Hindlimb muscle (tissue), 1 donor: Measurements from ENCODE around the gene TMEM203. TPM values are rescaled to one million over a fixed set of nuclear protein-coding genes. Genes with fewer than 3 reads are reported as not detected.

ENCODE experiments used
- DNase-seq: peaks from one replicate; pipeline ENCODE4 v3.0.0-alpha.2; 2013
- polyA plus RNA-seq: library from polyadenylated mRNA; unstranded; fragments of 120-200 nt; gene quantifications from one replicate; pipeline ENCODE4 v1.2.1, GENCODE V29; 2013; ENCODE audit not compliant: insufficient read length

TMEM203 gene
- polyA plus RNA-seq, 1 donor = 36.1 TPM

DNA sequence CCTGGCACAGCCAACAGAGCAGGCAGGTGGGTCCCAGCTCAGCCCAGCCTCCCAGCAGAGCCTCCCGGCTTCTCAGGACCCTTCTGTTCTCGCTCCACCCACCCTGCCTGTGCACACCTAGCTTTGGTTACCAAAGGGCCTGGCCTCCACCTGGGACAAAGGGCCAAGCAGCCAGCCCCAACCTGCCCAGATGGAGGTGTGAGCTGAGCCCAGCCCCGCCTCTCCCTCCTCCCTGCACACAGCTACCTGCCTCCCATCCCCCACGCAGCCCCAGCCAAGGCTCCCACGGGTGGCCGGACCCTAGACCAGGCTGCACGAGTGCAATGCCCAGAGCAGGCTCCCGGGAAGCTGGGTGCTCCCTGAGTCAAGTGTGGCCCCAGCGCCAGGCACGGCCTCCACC lies 10.5 kb downstream of the TMEM203 start:
- no peak for DNase-seq

DNA sequence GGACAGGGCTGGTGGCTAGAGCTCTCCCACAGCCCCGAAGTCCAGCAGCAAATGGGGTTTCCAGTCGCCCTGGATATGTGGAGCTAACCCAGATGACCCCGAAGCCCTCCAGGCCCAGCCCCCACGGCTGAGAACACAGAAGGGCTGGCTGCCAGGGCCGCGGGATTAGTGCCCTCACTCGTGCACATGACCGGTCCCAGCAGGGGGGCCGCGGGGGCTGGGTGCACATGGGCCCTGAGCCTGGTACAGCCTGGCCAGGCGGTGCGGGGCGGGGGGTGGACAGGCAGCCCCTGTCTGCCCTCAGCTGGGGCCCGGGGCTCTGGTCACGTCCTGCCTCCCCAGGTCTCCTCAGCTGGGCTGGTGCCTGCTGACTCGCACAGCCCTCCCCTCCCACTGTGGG lies 11.1 kb downstream of the TMEM203 start:
- DNase-seq = no peak

DNA sequence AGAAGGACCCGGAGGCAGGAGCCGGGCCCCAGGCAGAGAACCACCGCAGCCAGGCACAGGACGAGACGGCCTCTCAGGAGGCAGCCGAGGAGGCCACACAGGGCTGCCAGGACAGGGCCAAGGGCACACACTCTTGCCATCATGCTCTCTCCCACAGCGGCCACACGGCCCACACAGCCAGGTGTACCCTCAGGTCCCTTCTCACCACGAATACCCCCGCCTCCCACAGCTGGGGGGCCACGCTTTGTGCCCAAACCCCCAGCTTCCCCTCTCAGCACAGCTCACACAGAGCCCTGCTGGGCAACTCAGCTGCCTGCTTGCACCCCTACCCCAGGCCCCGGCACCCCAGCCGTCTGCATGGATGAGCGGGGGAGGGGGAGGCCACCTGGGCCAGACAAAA lies 11.7 kb downstream of the TMEM203 start:
- DNase-seq = no peak

DNA sequence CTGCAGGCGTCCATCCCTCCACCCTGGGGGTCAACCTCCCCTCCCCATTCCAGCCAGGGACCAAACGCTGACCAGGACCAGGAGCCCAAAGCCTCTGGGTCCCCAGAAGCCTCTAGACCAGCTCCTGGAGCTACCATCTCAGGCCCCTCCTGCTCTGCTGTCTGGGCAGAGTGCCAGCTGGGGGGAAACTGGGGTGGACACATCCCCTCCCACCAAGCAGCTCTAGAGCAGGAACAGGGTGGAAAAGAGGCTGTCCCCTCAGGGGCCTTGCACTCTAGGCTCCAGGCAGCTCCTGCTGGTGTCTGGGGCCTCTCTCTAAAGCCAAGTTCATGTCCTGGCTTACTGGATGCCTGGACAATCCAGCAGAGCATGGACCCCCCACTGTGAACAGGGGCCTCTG lies 12.6 kb downstream of the TMEM203 start:
- no peak for DNase-seq

DNA sequence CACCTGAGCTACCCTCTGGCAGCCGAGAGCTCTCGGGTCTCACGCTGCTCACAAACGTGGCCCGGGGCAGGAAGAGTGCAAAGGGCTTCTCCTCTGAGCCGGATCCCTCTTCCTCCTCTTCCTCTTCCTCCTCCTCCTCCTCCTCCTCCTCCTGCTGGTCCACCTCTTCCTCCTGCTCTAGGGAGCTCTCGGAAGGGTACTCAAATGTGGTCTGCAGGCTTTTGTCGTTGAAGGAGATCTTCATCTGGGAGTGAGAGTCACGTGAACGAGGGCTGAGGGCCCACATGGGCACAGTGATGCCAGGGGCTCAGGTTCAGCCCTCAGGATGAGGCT lies 13.0 kb downstream of the TMEM203 start:
- no peak for DNase-seq

DNA sequence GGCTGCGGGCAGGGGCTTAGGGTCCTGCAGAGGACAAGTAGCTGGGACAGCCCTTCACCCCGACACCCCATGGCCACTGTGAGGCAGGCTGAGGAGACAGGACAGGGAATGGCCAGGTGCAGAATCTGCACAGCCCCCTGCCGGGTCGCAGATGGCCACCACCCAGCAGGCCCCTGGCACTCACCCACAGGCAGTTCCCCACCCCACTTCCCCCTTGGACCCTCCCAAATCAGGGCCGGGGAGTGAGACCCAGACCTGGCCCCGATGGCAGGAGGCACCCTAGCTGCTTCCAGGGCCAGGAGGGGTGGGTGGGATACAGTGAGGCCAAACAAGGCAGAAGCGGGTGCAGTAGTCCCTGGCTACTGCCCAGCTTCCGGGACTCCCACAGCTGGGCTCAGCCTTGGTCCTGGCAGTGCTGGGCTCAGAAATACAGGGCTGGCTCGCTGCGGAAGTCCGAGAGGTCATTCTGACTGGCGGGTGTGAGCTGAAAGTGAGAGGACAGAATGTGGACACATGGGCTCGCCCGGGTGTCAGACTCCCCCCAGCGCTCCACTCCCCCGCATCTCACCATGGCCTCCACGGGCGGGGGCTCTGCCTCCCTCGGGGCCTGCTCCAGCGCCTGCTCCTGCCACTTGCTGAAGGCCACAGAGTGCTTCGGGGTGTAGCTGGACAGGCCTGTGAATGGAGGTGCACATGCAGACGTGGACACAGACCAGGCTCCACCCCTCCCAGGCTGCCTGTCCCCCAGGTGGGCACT lies 13.6 kb downstream of the TMEM203 start:
- no peak for DNase-seq

DNA sequence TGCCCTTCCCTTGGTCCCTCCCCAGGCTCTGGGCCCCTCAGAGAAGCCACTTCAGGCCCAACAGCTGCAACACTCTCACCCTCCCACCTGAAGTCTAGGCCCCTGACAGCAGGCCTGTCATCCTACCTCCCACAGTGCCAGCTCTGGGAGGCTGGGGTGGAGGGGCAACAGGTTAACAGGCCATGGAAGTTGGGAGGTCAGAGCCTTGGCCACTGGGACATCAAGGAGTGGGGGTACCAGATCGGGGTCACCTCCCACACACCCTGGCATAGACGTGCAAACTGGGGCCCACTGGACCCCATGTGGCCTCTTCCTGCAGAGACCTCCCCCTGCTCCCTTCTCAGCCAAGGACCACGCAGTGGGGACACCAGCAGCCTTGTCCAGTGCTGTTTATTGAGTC lies 14.2 kb downstream of the TMEM203 start:
- no peak for DNase-seq

DNA sequence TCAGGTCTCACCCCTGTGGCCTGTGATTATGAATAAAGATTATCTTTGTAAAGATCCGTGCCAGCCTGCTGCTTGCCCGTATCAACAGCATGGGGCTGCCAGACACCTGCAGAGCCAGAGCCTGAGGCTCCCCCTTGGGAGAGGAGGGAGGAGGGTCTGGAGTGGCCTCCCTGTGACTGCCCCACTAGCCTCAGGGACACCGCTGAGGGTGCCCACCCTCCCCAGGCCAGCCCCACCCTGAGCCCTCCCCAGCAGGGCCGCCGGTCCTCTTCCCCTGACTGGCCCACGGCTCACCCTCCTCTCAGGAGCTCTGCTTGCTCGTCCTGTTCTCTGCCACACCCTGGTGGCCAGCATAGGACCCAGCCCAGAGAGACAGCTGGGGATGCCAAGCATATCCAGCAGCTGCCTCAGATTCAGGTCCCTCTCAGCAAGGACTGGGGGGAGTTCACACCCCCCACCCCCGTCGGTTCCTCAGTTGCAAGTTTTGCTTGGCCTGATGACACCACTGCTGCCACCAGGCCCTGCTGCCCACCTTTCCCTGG lies 15.1 kb downstream of the TMEM203 start:
- no peak for DNase-seq

DNA sequence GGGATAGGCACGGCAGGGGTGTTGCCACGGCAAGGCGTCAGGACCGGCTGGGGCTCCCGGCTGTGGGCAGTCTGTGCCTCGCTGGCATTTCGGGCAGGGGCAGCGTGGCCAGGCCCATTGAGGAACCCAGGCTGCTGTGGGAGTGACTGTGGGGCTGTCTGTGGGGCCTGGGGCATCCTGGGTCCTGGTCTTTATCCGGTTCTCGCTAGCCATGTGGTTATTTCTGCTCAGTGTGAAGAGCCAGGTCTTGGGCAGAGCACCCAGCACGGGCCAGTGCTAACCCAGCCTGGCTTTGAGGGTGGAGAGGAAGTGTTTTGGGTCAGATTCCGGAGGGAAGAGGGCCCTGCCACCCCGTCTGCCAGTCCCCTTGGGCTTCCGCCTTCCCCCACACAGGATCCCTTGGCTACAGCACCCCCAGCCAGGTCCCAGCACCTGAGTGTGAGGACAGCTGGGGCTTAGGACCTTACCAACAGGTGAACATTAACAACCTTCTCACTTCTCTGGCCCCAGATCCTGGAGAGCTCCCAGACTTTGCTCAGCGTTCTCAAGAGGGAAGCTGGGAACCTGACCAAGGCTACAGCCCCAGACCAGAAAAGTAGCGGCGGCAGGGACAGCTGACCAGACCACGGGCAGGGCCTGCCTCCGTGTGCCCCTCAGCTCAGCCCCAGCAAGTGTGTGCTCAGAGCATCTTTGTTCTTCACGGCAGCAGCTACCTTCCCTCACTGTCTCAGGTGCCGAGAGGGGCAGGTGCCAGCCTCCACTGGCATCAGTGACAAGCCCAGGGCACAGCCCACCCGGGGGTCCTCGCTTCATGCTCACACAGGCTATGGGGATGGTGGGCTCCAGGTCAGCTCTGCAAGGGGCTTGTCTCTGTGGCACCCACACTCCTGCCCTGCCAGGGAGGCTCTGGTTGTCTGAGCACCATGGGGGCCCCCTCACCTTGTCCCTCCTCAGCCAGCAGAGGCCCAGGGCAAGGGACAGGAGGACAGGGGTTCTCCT lies 15.9 kb downstream of the TMEM203 start:
- no peak for DNase-seq

DNA sequence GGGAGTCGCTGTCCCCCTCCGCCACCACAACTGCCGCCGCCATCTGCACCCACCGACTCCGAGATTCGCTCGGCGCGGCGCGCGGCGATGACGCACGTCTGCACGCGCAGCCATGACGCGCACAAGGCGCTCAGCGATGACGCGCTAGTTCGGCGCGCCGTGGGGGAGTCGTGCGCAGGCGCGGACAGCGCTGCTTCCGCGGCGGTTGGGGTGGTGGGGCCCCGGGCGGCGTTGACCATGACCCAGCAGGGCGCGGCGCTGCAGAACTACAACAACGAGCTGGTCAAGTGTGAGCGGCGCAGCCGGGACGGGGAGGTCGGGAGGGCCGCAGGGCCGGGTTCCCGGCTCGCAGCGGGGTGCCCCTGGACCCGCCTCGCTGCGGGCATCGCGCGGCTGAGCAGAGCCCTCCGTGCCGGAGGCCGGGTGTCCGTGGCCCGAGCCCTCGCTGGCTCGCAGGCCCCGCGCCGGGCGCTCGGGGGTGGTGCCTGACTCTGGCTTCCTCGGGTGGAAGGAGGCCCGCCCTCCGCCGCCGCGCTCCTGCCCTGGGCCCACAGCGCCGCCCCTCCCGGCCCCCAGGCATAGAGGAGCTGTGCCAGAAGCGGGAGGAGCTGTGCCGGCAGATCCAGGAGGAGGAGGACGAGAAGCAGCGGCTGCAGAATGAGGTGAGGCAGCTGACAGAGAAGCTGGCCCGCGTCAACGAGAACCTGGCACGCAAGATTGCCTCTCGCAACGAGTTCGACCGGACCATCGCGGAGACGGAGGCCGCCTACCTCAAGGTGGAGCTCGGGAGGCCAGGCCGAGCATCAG lies 16.8 kb downstream of the TMEM203 start, which contains the start of the genes ANAPC2 and SSNA1:
Gene ANAPC2 (minus strand): TSS at position 71 of the 807 bp plus-strand sequence. CDS start 28 bp downstream, at position 43.
Gene SSNA1 (plus strand): TSS at position 187 of the 807 bp plus-strand sequence. CDS start 51 bp downstream, at position 238.
- peak; percentile 99 for DNase-seq

DNA sequence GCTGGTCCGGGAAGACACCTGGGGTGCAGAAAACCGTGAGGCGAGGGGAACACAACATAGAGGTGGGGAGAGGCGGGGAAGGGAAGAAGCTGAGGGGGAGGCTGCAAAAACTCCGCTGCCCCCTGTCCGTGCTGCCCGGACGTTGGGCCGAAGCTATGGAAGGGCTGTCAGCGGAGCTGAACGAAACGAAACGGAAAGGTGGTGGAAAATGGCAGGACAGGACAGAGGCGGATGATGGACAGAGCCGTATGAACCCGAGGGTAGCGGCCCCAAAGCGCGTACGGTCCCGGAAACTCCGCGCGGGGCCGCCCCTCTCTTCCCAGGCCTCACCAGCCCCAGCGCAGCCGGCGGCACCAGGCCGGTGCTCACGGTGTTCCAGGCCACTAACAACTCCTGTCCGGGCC lies 17.4 kb downstream of the TMEM203 start:
- DNase-seq = no peak

DNA sequence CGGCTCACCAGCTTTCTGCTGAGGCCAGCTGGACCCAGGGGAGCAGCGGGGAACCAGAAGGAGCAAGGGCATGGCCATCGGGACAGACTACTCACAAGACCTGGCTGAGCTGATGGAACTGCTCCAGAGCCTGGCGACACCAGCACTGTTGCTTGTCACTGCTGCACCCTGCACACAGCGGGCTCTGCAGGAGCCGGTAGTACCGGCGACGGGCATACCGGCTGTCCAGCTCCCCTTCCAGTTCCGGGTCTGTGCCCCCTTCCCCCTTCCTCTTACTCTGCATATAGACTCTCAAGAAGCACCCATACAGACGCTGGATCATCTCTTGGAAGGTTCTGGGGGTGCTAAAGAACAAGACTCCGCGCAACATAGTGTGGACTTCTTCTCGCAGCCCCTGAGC lies 18.1 kb downstream of the TMEM203 start:
- no peak for DNase-seq

DNA sequence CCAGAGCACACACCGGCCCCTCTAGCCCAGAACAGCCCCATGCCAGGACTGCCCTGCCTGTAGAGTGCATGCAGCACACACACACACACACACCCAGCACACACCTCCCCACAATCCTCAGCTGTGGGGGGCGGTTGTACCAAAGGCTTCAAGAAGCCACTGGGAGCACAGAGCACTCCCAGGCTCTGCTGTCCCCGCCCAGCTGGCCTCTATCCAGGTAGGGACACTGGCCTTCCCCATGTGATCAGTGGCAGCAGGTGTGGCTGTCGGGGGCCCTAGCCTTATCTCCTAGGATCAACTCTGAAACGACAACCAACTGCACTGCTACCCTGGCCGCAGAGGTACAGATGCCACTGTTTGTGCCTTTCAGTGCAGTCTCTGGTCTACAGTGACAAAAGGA lies 19.1 kb downstream of the TMEM203 start:
- no peak for DNase-seq

DNA sequence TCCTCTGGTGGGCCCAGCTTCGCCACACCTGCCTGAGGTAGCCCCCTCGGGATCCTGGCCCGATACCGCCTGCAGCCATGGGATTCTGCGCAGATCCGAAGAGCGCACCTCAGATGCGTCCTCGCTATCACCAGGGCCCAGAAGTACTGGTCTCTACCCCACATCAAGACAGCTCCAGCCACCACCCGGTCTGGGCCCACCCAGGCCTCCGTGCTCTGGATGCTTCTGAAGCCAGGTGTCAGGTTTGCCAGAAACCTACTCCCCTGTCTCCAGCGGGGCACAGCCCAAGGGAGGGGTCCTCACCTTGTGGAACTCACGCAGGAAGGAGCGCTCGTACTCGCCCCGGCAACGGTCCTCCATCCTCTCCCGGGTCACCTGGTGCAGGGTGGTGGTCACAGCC lies 19.5 kb downstream of the TMEM203 start:
- no peak for DNase-seq

DNA sequence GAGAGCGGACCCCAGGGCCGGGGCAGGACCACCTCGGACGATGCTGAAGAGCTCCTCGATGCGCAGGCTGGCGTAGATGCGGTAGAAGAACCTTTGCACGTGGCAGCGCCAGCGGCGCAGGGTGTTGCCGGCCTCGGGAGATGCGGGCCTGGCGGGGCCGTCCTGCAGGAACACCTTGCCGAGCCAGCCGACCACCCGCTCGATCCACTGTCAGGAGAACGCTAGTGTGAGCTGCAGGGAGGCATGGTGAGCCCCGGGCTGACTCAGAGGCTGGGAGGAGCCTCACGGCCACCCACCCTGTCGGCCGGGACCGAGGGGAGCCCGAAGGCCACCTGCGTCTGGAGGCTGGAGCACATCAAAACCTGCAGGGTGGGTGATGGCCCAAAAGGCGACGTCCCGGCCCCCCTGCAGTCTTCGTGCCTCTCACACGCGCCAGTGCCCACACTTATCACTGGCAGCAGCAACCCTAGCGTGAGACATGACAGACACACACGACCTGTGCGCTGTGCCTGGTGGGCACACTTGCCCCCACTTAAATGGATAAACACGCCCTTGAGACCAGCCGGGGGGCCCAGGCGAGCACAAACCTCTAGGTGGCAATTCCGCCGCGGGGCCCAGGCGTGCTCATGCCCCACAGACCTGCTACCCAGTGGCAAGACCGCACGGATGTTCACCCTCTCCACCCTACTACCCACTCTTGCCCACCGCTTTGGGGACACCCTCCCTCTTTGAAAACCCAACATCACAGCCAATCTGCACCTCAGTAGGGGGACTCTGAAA lies 20.4 kb downstream of the TMEM203 start:
- no peak for DNase-seq

DNA sequence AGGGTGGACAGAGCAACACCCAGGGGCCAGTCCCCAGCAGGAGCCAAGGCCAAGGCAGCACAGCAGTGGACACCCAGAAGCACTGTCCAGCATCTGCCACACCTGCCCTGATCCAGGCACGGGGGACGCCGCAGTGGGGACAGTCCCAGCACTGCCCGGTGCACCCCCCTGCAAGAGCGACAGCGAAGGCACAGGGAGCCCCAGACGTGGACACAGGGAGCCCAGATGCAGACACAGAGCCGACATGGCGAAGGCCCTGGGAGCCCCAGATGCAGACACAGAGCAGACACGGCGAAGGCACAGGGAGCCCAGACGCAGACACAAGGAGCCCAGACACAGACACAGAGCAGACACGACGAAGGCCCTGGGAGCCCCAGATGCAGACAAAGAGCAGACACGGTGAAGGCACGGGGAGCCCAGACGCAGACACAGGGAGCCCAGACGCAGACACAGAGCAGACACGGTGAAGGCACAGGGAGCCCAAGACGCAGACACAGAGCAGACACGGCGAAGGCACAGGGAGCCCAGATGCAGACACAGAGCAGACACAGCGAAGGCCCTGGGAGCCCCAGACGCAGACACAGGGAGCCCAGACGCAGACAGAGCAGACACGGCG lies 21.4 kb downstream of the TMEM203 start:
- DNase-seq = no peak

DNA sequence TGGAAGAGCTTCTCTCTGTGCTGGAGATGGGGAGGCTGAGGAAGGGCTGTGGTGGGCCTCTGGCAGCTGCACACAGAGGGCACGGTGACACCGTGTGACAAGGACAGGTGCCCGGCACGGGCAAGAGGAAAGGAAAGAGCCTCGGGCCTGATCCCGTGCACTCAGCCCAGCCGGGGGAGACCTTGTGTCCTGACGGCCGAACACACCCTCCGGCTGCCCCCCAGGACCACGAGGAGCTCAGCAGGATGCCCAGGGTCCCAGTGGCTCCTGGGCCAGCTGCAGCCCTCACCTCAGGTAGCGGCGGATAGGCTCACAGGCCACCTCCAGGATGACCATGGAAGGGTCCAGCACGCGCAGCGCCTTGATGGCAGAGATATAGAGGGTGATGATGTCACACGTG lies 22.6 kb downstream of the TMEM203 start:
- DNase-seq = no peak

DNA sequence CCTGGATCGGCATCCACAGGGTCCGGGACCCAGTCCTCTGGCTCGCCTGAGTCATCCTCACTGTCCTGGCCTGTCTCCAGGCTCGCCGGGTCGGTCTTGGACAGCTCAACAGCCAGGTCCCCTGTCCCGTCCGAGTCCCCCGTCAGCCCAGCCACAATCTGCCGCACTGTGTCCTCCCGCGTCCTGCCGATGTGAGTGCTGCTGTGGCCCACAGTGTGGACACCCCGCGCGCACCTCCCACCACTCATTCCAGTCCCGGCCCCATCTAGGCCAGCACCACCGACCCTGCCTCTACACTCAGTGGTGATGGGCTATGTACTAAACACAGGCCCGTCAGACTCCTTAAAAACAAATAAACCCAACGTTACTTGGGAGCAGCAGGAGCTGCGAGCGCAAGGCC lies 23.8 kb downstream of the TMEM203 start:
- no peak for DNase-seq

DNA sequence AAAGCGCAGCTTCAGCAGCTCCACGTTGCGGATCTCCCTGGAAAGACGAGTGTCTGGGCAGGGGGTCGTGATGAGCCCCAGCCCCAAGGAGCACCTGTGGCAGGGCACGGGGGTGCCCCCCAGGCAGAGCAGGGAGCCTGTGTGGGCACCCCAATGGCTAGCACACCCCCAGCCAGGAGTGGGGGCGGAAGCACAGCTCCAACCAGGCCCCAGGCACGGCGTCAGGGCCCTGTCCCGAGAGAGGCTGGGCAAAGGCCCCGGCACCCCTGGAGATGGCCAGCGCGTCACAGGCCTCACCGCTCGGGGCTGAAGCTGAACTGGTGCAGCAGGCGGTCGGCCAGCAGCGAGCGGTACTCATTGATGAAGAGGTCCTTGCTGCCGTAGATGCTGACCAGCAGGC lies 25.0 kb downstream of the TMEM203 start:
- DNase-seq = no peak

DNA sequence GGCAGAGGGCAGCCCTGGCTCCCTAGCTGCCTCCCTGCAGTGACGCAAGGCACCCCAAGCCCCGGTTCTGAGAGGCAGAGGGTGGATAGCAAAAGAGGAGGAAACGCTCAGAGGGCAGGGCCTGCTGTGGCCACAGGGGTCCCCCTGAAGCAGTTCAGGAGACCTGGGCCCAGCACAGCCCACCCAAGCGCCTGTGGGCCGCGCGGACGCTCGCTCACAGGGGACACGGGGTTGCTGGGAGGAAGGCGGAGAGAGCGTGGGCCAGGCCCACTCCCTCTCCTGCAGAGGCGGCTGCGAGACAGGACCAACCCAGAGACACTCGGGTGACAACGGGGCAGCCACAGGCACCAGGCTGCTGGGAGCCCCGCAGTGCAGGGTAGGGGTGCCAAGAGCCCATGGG lies 25.7 kb downstream of the TMEM203 start:
- no peak for DNase-seq
